DND-41 (cell line): ENCODE results near the gene LAG3.

ENCODE experiments used
- ATAC-seq: fragments of 200-7000 bp; cut with Tn5 transposase; 3 replicates; pipeline ENCODE4 v1.9.1; 2021; ENCODE audit warnings: low read depth; ENCODE audit not compliant: insufficient read depth
- DNase-seq: peaks from one replicate; pipeline ENCODE4 v3.0.0-alpha.2; 2020
- H2AFZ ChIP-seq: 2 replicates; pipeline ENCODE4 v1.6.0; 2012; ENCODE audit warnings: low read depth, low read length
- H3K27ac ChIP-seq: 2 replicates; pipeline ENCODE4 v1.5.1; 2012; ENCODE audit warnings: low read length, inconsistent platforms
- H3K27me3 ChIP-seq: fragments of 200-600 bp; sonication (generic); 2 replicates; pipeline ENCODE4 v1.6.0; 2012; ENCODE audit warnings: low read length, mild to moderate bottlenecking, inconsistent platforms; ENCODE audit not compliant: insufficient read depth, poor library complexity
- H3K36me3 ChIP-seq: 2 replicates; pipeline ENCODE4 v1.5.1; 2012; ENCODE audit warnings: low read length, inconsistent platforms; ENCODE audit not compliant: insufficient read depth
- H3K4me1 ChIP-seq: 2 replicates; pipeline ENCODE4 v1.5.1; 2012; ENCODE audit warnings: mild to moderate bottlenecking, low read length; ENCODE audit not compliant: insufficient read depth
- H3K4me2 ChIP-seq: 2 replicates; pipeline ENCODE4 v1.6.0; 2012; ENCODE audit warnings: mild to moderate bottlenecking, moderate library complexity, low read length, inconsistent platforms; ENCODE audit not compliant: insufficient read depth
- H3K4me3 ChIP-seq, 2 experiments: fragments of 200-600 bp in 1 of 2; shearing (Covaris generic) in 1 of 2; 2 replicates each; pipeline ENCODE4 v1.5.1; 2012 to 2016; ENCODE audit warnings: inconsistent platforms in 2 of 2, low read length in 2 of 2, mild to moderate bottlenecking in 2 of 2, low read depth in 1 of 2, moderate library complexity in 1 of 2
- H3K79me2 ChIP-seq: 2 replicates; pipeline ENCODE4 v1.6.0; 2012; ENCODE audit warnings: low read length, inconsistent platforms; ENCODE audit not compliant: insufficient read depth
- H3K9ac ChIP-seq: 2 replicates; pipeline ENCODE4 v1.6.0; 2012; ENCODE audit warnings: low read depth, mild to moderate bottlenecking, inconsistent platforms, low read length, moderate library complexity
- H3K9me3 ChIP-seq: 2 replicates; pipeline ENCODE4 v1.5.1; 2012; ENCODE audit warnings: low read length, moderate library complexity, mild to moderate bottlenecking, inconsistent platforms; ENCODE audit not compliant: insufficient read depth, severe bottlenecking
- H4K20me1 ChIP-seq: 2 replicates; pipeline ENCODE4 v1.6.0; 2012; ENCODE audit warnings: low read length; ENCODE audit not compliant: insufficient read depth
- EZH2 ChIP-seq: IDR thresholded peaks from 3 replicates; pipeline ENCODE4 v1.6.1; 2012; ENCODE audit warnings: borderline replicate concordance, low read depth, mild to moderate bottlenecking, moderate library complexity, low read length, inconsistent platforms; ENCODE audit not compliant: severe bottlenecking
- TF ChIP-seq, protein P1 (sequence below): IDR thresholded peaks from 2 replicates; pipeline ENCODE4 v1.5.1; 2012; ENCODE audit warnings: borderline replicate concordance, low read length, moderate library complexity, mild to moderate bottlenecking; ENCODE audit not compliant: poor library complexity, severe bottlenecking; ENCODE audit errors: extremely low read depth

LAG3 gene

DNA sequence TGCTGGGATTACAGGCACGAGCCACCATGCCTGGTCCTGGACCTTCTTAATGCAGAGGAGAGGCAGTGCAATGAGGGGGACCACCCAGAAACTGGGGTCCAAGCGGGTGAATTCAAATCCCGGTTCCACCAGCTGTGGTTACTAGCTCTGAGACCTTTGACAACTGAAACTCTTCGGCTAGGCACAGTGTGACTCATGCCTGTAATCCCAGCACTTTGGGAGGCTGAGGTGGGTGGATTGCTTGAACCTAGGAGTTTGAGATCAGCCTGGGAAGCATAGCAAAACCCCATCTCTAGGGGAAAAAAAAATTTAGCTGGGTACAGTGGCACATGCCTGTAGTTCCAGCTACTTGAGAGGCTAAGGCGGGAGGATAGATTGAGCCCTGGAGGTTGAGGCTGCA, 12.0 kb downstream of the LAG3 start:
- Histone ChIP-seq H3K9me3 (no peaks in the 10 kb centered on the region), H3K27me3 (peaks cover 9% of the 10 kb centered on the region), H4K20me1 (no peaks in the 10 kb centered on the region), H3K4me3 (no peak overlapping the region), H3K9ac (no peak overlapping the region), H2AFZ (no peak overlapping the region), H3K4me1 (peaks cover 26% of the 10 kb centered on the region), H3K36me3 (no peaks in the 10 kb centered on the region), H3K79me2 (no peaks in the 10 kb centered on the region), H3K4me2 (no peak overlapping the region), H3K27ac (no peak overlapping the region)
- ATAC-seq = no peak
- no peak for TF ChIP-seq EZH2
- TF ChIP-seq, protein P1, sequence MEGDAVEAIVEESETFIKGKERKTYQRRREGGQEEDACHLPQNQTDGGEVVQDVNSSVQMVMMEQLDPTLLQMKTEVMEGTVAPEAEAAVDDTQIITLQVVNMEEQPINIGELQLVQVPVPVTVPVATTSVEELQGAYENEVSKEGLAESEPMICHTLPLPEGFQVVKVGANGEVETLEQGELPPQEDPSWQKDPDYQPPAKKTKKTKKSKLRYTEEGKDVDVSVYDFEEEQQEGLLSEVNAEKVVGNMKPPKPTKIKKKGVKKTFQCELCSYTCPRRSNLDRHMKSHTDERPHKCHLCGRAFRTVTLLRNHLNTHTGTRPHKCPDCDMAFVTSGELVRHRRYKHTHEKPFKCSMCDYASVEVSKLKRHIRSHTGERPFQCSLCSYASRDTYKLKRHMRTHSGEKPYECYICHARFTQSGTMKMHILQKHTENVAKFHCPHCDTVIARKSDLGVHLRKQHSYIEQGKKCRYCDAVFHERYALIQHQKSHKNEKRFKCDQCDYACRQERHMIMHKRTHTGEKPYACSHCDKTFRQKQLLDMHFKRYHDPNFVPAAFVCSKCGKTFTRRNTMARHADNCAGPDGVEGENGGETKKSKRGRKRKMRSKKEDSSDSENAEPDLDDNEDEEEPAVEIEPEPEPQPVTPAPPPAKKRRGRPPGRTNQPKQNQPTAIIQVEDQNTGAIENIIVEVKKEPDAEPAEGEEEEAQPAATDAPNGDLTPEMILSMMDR = no peak
- no peak for DNase-seq

DNA sequence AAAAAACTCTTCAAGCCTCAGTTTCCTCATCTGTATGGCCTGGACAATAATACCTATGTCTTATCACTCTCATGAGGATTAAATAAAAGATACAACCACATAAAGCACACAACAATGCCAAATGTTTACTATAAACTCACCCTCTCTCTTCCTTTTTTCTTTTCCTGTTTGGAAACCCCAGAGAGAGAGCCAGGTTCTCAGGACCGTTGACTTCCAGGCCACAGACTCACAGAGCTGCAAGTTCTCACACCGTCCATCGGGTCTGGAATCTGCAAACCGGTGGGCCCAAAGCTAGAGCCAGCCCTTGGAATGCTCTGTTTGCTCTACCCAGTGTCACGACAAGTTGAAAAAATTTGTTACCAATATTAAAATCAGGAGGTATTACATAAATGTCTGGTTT, 12.4 kb downstream of the LAG3 start:
- H3K36me3 ChIP-seq = no peaks in the 10 kb centered on the region
- H3K27me3 ChIP-seq = peaks cover 13% of the 10 kb centered on the region
- no peak overlapping the region for H3K4me2 ChIP-seq
- DNase-seq (no peak), ATAC-seq (no peak)
- H3K79me2 ChIP-seq = no peaks in the 10 kb centered on the region
- no peaks in the 10 kb centered on the region for H3K9me3 ChIP-seq
- H3K4me3 ChIP-seq = no peak overlapping the region
- no peak overlapping the region for H2AFZ ChIP-seq
- no peak overlapping the region for H3K9ac ChIP-seq
- no peaks in the 10 kb centered on the region for H4K20me1 ChIP-seq
- no peak overlapping the region for H3K27ac ChIP-seq
- peaks cover 29% of the 10 kb centered on the region for H3K4me1 ChIP-seq
- TF ChIP-seq EZH2 = no peak
- TF ChIP-seq, protein P1 = no peak

DNA sequence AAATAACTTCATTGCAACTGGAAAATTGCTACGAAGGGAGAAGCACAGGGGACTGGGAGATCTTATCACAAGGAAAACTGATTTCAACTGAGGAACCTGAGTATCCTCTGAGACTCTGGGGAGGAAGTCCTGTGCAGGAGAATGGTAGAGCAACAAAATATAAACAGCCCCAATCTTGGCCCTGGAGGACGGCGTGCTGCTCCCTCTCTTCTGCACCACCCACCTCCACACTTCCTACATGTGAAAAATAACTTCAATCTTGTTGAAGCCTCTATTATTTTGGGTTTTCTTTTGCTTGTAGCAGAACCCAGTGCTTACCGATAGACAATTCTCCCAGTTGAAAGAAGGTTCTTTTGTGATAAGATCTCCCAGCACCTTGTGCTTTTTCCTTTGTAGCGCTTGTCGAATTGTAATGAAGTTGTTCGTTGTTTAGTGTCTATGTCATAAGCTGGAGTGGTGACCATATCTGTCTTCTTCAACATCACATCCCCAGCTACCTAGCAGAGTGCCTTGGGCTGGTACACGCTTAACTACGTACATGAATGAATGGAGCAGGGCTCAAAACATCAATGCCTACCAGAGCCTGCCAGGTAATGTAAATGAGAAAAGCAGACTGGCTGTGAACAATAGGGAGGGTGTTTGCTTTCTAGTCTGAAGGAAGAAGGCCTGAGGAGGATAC, 14.2 kb downstream of the LAG3 start:
- no peaks in the 10 kb centered on the region for H3K79me2 ChIP-seq
- no peak overlapping the region for H3K4me3 ChIP-seq
- no peak overlapping the region for H3K4me2 ChIP-seq
- no peak overlapping the region for H3K9ac ChIP-seq
- H2AFZ ChIP-seq = no peak overlapping the region
- no peaks in the 10 kb centered on the region for H3K9me3 ChIP-seq
- DNase-seq (no peak), ATAC-seq (0 out of 3 replicates have a peak, but pooled peaks have one; percentile 7)
- H3K27ac ChIP-seq = no peak overlapping the region
- H3K4me1 ChIP-seq = peaks cover 29% of the 10 kb centered on the region
- H3K36me3 ChIP-seq = no peaks in the 10 kb centered on the region
- no peak for TF ChIP-seq EZH2
- TF ChIP-seq, protein P1 = no peak
- H3K27me3 ChIP-seq = peaks cover 25% of the 10 kb centered on the region
- no peaks in the 10 kb centered on the region for H4K20me1 ChIP-seq
